Activated T-cell treated with anti-CD3 and anti-CD28 coated beads, Interleukin-2, amount 50 U/mL, for 24 hours (primary cell): Measurements from ENCODE around the gene SMG1.

Source experiments
- DNase-seq: peaks from one replicate; pipeline ENCODE4 v3.0.0-alpha.2; 2020
- H3K27ac Mint-ChIP-seq: 2 replicates; pipeline ENCODE4 v1.8.0; 2020; ENCODE audit warnings: mild to moderate bottlenecking, mixed read lengths
- H3K27me3 Mint-ChIP-seq: 2 replicates; pipeline ENCODE4 v1.8.0; 2020; ENCODE audit warnings: mixed read lengths
- H3K36me3 Mint-ChIP-seq: 2 replicates; pipeline ENCODE4 v1.8.0; 2020; ENCODE audit warnings: low read depth, mixed read lengths
- H3K4me1 Mint-ChIP-seq: 2 replicates; pipeline ENCODE4 v1.8.0; 2020; ENCODE audit warnings: low read depth, mixed read lengths
- H3K4me3 Mint-ChIP-seq: 2 replicates; pipeline ENCODE4 v1.8.0; 2020; ENCODE audit warnings: mild to moderate bottlenecking, moderate library complexity, mixed read lengths
- H3K9me3 Mint-ChIP-seq: 2 replicates; pipeline ENCODE4 v1.8.0; 2020; ENCODE audit warnings: mixed read lengths

SMG1 gene

DNA sequence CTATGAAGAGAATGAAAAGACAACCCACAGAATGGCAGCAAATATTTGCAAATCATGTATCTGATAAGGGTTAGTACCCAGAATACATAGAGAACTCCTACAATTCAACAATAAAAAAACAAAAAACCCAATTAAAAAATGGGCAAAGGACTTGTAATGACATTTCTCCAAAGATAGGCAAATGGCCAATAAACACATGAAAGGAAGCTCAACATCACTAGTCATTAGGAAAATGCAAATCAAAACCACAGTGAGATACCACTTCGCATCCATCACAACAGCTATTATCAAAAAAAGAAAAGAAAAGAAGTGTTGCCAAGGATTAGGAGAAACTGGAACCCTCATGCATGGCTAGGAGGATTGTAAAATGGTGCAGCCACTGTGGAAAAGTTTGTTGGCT lies 79.8 kb downstream of the SMG1 start:
- no peak for DNase-seq
- Mint-ChIP-seq H3K9me3 (no peaks in the 10 kb centered on the region), H3K4me3 (no peak overlapping the region), H3K27me3 (no peaks in the 10 kb centered on the region), H3K4me1 (peaks cover 1% of the 10 kb centered on the region), H3K36me3 (peaks cover 95% of the 10 kb centered on the region), H3K27ac (peak overlapping the region; percentile 42)

GRCh38 chr16:18842565-18842964 lies 83.6 kb downstream of the SMG1 start:
- Mint-ChIP-seq H3K4me1 (peaks cover 11% of the 10 kb centered on the region), H3K9me3 (no peaks in the 10 kb centered on the region), H3K27me3 (no peaks in the 10 kb centered on the region), H3K27ac (no peak overlapping the region), H3K4me3 (no peak overlapping the region), H3K36me3 (peaks cover 93% of the 10 kb centered on the region)
- no peak for DNase-seq

- peaks cover 93% of the 10 kb centered on the region for H3K36me3 Mint-ChIP-seq
- H3K4me1 Mint-ChIP-seq, result peaks cover 16% of the 10 kb centered on the region
- no peak overlapping the region for H3K4me3 Mint-ChIP-seq
- peak overlapping the region; percentile 55 for H3K27ac Mint-ChIP-seq
- H3K9me3 Mint-ChIP-seq, result no peaks in the 10 kb centered on the region
- DNase-seq, result no peak
- H3K27me3 Mint-ChIP-seq, result no peaks in the 10 kb centered on the region
These were observed 84.2 kb downstream of the SMG1 start for GRCh38 chr16:18841833-18842525.

DNA sequence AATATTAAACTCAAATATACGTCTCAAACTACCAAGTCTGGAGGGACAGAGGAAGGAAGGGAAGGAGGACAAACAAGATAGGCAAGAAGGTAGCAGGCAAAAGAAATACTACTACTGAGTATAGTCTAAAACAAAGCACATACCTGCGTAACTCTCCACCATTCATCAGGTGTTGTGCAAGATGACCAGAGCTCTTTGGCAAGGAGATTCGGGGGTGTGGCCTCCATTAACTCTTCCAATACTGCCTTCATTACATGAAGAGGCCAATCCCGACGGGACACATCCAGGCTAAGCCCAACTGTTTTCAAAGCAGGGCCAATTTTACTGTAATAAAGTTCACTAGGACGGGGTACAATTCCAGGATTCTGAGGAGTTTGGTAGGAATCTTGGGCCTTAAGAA lies 86.7 kb downstream of the SMG1 start:
- Mint-ChIP-seq H3K4me1 (peaks cover 28% of the 10 kb centered on the region), H3K27me3 (no peaks in the 10 kb centered on the region), H3K36me3 (peaks cover 93% of the 10 kb centered on the region), H3K9me3 (no peaks in the 10 kb centered on the region), H3K27ac (no peak overlapping the region), H3K4me3 (no peak overlapping the region)
- DNase-seq, result no peak

- H3K9me3 Mint-ChIP-seq, result no peaks in the 10 kb centered on the region
- H3K27ac Mint-ChIP-seq, result peak overlapping the region; percentile 87
- H3K4me3 Mint-ChIP-seq, result no peak overlapping the region
- no peak for DNase-seq
- no peaks in the 10 kb centered on the region for H3K27me3 Mint-ChIP-seq
- H3K4me1 Mint-ChIP-seq, result peaks cover 28% of the 10 kb centered on the region
- peaks cover 92% of the 10 kb centered on the region for H3K36me3 Mint-ChIP-seq
These were observed 89.5 kb downstream of the SMG1 start for GRCh38 chr16:18836702-18837101.

- H3K27ac Mint-ChIP-seq, result peak overlapping the region; percentile 74
- DNase-seq, result no peak
- no peaks in the 10 kb centered on the region for H3K9me3 Mint-ChIP-seq
- peaks cover 89% of the 10 kb centered on the region for H3K36me3 Mint-ChIP-seq
- H3K4me1 Mint-ChIP-seq, result peaks cover 28% of the 10 kb centered on the region
- no peaks in the 10 kb centered on the region for H3K27me3 Mint-ChIP-seq
- H3K4me3 Mint-ChIP-seq, result no peak overlapping the region
These were observed 91.3 kb downstream of the SMG1 start for GRCh38 chr16:18834864-18835263.

DNA sequence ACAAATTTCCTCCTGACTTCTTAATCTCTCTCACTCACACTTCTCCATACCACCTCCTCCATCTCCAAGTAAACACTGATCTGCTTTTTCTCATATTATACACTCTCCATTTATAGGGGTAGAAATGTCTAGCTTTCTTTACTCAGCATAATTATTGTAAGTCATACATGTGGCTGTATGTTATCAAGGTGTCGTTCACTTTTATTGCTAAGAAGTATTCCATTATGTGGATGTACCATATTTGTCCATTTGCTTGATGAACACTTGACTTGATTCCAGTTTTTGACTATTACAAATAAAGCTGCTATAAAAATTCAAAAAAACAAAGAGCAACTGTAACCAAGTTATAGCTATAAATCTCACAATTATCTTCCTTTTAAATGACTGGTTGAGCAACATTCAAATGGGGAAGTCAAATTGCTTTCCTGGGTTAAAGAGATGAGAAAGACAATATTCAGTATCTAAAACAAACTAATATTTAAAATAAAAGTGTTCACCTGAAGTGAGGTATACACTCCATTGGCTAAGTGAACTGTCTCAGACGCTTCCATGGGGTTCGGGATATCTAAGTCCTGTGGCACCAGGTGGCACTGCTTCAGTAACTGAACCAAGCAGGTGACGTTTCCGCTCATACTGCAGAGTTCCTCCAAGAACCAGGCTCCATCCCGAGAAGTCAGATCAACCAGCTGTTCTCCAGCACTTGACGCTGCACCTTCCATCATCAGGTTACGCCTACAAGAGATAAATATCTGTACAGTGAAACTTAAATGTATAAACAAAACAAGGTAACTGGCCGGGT lies 92.3 kb downstream of the SMG1 start:
- Mint-ChIP-seq H3K4me3 (no peak overlapping the region), H3K4me1 (peaks cover 28% of the 10 kb centered on the region), H3K27ac (peak overlapping the region; percentile 74), H3K36me3 (peaks cover 91% of the 10 kb centered on the region), H3K9me3 (no peaks in the 10 kb centered on the region), H3K27me3 (no peaks in the 10 kb centered on the region)
- DNase-seq, result no peak

- no peaks in the 10 kb centered on the region for H3K27me3 Mint-ChIP-seq
- no peaks in the 10 kb centered on the region for H3K9me3 Mint-ChIP-seq
- H3K27ac Mint-ChIP-seq, result no peak overlapping the region
- peaks cover 91% of the 10 kb centered on the region for H3K36me3 Mint-ChIP-seq
- H3K4me3 Mint-ChIP-seq, result no peak overlapping the region
- DNase-seq, result no peak
- peaks cover 24% of the 10 kb centered on the region for H3K4me1 Mint-ChIP-seq
These were observed 93.6 kb downstream of the SMG1 start for GRCh38 chr16:18832613-18833012.

GRCh38 chr16:18832006-18832405 lies 94.2 kb downstream of the SMG1 start:
- Mint-ChIP-seq H3K36me3 (peaks cover 88% of the 10 kb centered on the region), H3K9me3 (no peaks in the 10 kb centered on the region), H3K27ac (no peak overlapping the region), H3K4me3 (no peak overlapping the region), H3K27me3 (no peaks in the 10 kb centered on the region), H3K4me1 (peaks cover 19% of the 10 kb centered on the region)
- DNase-seq, result no peak

DNA sequence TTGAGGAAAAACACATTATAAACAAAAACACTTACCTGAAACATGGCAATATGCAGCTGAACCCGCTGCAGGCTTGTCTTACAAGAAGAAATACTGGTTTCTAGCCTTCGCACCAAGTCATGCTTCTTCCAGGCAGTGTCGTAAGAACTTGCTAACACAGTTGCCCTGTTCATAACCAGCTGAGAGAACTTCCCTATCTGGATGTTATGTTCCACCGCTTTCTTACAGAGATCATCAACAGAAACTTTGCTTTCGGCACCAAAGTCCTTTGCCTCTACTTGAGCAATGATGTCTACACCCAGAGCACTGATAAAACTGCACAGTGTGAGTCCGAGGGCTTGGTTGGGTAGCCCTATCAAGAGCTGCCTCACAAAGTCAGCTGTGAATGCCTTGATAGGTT lies 97.0 kb downstream of the SMG1 start:
- no peak for DNase-seq
- peak overlapping the region; percentile 33 for H3K27ac Mint-ChIP-seq
- peaks cover 63% of the 10 kb centered on the region for H3K36me3 Mint-ChIP-seq

DNA sequence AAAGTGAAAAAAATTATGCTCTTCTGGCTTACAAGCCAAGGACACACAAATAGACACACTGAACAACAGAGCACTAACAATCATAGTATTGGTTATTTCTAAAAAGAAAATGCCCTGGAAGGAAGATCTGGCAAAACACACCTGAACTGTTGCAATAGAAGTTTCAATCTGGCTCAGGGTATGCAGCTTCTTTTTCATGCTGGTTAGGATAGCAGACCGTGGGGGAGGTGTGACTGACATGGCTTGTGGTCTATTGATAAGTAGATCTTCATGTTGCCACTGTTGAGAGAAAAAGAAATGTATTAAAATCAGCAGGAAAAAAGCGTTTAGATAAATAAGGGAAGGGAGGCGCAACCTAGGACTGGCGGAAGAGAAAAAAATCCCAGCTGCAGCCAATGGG lies 98.3 kb downstream of the SMG1 start:
- Mint-ChIP-seq H3K27me3 (no peaks in the 10 kb centered on the region), H3K9me3 (no peaks in the 10 kb centered on the region), H3K4me1 (peaks cover 5% of the 10 kb centered on the region), H3K27ac (peak overlapping the region; percentile 30), H3K36me3 (peaks cover 52% of the 10 kb centered on the region), H3K4me3 (no peak overlapping the region)
- no peak for DNase-seq

More for the DNA sequence above, 97.0 kb downstream of the SMG1 start:
- Mint-ChIP-seq H3K4me3 (no peak overlapping the region), H3K9me3 (no peaks in the 10 kb centered on the region), H3K4me1 (peaks cover 5% of the 10 kb centered on the region), H3K27me3 (no peaks in the 10 kb centered on the region)

GRCh38 chr16:18816286-18816685 lies 109.9 kb downstream of the SMG1 start:
- peaks cover 86% of the 10 kb centered on the region for H3K36me3 Mint-ChIP-seq
- no peaks in the 10 kb centered on the region for H3K9me3 Mint-ChIP-seq
- H3K27me3 Mint-ChIP-seq, result no peaks in the 10 kb centered on the region

DNA sequence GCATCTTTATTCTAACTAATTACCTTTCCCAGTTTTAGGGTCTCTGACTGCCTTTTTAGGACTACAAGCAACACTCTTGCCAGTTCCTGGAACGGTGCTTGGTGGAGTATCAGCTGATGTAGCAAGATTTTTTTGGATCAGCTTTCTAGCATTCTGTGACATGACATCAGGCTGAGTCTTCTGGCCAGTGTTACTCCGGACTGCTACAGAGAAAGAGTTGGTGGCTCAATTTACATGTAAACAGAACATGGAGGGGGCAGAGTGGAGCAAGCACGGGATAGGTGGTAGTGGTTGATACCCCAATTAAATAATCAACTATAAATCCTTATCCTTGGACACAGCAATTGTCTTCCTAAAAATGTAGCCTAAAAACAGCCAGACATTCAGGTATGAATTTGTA lies 114.3 kb downstream of the SMG1 start:
- Mint-ChIP-seq H3K4me1 (no peaks in the 10 kb centered on the region), H3K27me3 (no peaks in the 10 kb centered on the region), H3K9me3 (no peaks in the 10 kb centered on the region), H3K4me3 (no peak overlapping the region), H3K36me3 (peaks cover 89% of the 10 kb centered on the region), H3K27ac (peak overlapping the region; percentile 55)
- DNase-seq, result no peak

More at GRCh38 chr16:18816286-18816685, 109.9 kb downstream of the SMG1 start:
- Mint-ChIP-seq H3K4me3 (no peak overlapping the region), H3K4me1 (peaks cover 14% of the 10 kb centered on the region), H3K27ac (peak overlapping the region; percentile 53)
- DNase-seq, result no peak

DNA sequence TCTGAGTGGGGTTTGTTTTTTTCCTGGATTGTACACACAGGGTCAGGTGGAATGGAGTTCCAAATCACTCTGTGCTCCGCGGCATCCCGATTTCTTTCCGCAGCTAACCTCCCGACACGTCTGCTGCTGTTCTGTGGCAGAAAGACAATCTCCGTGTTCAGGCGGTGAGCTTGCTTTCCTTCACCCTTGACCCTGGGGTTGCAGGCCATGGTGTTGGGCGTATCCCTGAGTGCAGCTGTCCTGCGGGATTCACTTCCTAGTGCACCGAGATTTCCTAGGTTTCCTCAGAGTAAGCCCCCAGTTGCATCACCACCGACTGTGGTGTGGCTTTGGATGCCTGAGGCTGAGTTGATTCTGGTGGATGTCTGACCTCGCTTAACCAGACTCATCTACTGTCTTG lies 117.0 kb downstream of the SMG1 start:
- Mint-ChIP-seq H3K4me1 (peaks cover 23% of the 10 kb centered on the region), H3K9me3 (no peaks in the 10 kb centered on the region), H3K27me3 (no peaks in the 10 kb centered on the region), H3K36me3 (peaks cover 88% of the 10 kb centered on the region), H3K4me3 (no peak overlapping the region), H3K27ac (peak overlapping the region; percentile 17)
- DNase-seq, result no peak

GRCh38 chr16:18805257-18805773 lies 120.9 kb downstream of the SMG1 start:
- Mint-ChIP-seq H3K9me3 (no peaks in the 10 kb centered on the region), H3K27me3 (no peaks in the 10 kb centered on the region), H3K27ac (peak overlapping the region; percentile 91), H3K36me3 (peaks cover 84% of the 10 kb centered on the region), H3K4me1 (peaks cover 49% of the 10 kb centered on the region), H3K4me3 (no peak overlapping the region)
- DNase-seq, result no peak
